Fibroblast of villous mesenchyme (primary cell): ENCODE data around the gene AGPS. TPM values are rescaled to one million over a fixed set of nuclear protein-coding genes. Genes with fewer than 3 reads are reported as not detected.

Experiments used
- DNase-seq: peaks from one replicate; pipeline ENCODE4 v3.0.0-alpha.2; 2010; ENCODE audit warnings: low read depth
- H3K4me3 ChIP-seq: 2 replicates; pipeline ENCODE4 v1.5.1; 2011; ENCODE audit warnings: low read depth, mild to moderate bottlenecking, low read length
- CTCF ChIP-seq: IDR thresholded peaks from 2 replicates; pipeline ENCODE4 v1.5.1; 2012; ENCODE audit warnings: low read depth, mild to moderate bottlenecking, low read length; ENCODE audit not compliant: insufficient read depth
- total RNA-seq: library from RNA; depleted of rRNA; stranded (reverse); fragments of >200 nt; gene quantifications from 2 replicates; pipeline ENCODE4 v1.2.3, GENCODE V29; 2012

The AGPS gene
- total RNA-seq, 1 donor = 46.2 TPM

- no peak overlapping the region for H3K4me3 ChIP-seq
- no peak for TF ChIP-seq CTCF
- no peak for DNase-seq
Measured at GRCh38 chr2:177582000-177582399, 189.4 kb downstream of the AGPS start.

- no peak for TF ChIP-seq CTCF
- DNase-seq = no peak
- no peak overlapping the region for H3K4me3 ChIP-seq
Measured at GRCh38 chr2:177584030-177584692, 191.6 kb downstream of the AGPS start.

- no peak for TF ChIP-seq CTCF
- no peak overlapping the region for H3K4me3 ChIP-seq
Measured at GRCh38 chr2:177585234-177585863, 192.8 kb downstream of the AGPS start.

GRCh38 chr2:177586154-177586553 lies 193.6 kb downstream of the AGPS start:
- DNase-seq = no peak
- H3K4me3 ChIP-seq = no peak overlapping the region
- no peak for TF ChIP-seq CTCF

More at GRCh38 chr2:177585234-177585863, 192.8 kb downstream of the AGPS start:
- DNase-seq = no peak

GRCh38 chr2:177587371-177587770 lies 194.8 kb downstream of the AGPS start:
- TF ChIP-seq CTCF = no peak
- DNase-seq = no peak
- H3K4me3 ChIP-seq = no peak overlapping the region

GRCh38 chr2:177588671-177589070 lies 196.1 kb downstream of the AGPS start:
- H3K4me3 ChIP-seq = no peak overlapping the region
- TF ChIP-seq CTCF = no peak
- DNase-seq = no peak
